Thoracic aorta (tissue), 2 donors: ENCODE measurements around the gene TUBG2. TPM values are rescaled to one million over a fixed set of nuclear protein-coding genes. Genes with fewer than 3 reads are reported as not detected.

Experiments
- ATAC-seq: fragments of 150-250 bp; one replicate; pipeline ENCODE4 v1.8.0; 2017; ENCODE audit warnings: low read depth; ENCODE audit not compliant: insufficient number of reproducible peaks, low FRiP score
- DNase-seq: peaks from one replicate; pipeline ENCODE4 v3.0.0-alpha.2; 2020; ENCODE audit warnings: low spot score
- H3K27ac ChIP-seq, 2 donors: fragments of 200-600 bp; sonication (generic); 1 replicate in 1 of 2; 2 replicates in 1 of 2; pipeline ENCODE4 v1.5.1; 2016; ENCODE audit warnings: mild to moderate bottlenecking in 2 of 2, moderate library complexity in 2 of 2
- H3K27me3 ChIP-seq: fragments of 200-600 bp; sonication (generic); replicated peaks from 2 replicates; pipeline ENCODE4 v1.6.0; 2016; ENCODE audit warnings: mild to moderate bottlenecking; ENCODE audit not compliant: insufficient read depth
- H3K36me3 ChIP-seq: fragments of 200-600 bp; sonication (generic); one replicate; pipeline ENCODE4 v1.5.1; 2016
- H3K4me1 ChIP-seq, 2 donors: fragments of 200-600 bp; sonication (generic); 1 replicate in 1 of 2; 2 replicates in 1 of 2; pipeline versions ENCODE4 v1.5.1 to v1.6.0; 2016; ENCODE audit warnings: low read depth in 2 of 2, mild to moderate bottlenecking in 1 of 2; ENCODE audit not compliant: control insufficient read depth in 1 of 2
- H3K4me3 ChIP-seq: fragments of 200-600 bp; sonication (generic); 2 replicates; pipeline ENCODE4 v1.5.1; 2016; ENCODE audit warnings: mild to moderate bottlenecking
- H3K9me3 ChIP-seq: fragments of 200-600 bp; sonication (generic); 2 replicates; pipeline ENCODE4 v1.5.1; 2016
- CTCF ChIP-seq: fragments of 200-600 bp; sonication (generic); IDR thresholded peaks from one replicate; pipeline ENCODE4 v1.5.1; 2019; ENCODE audit warnings: antibody characterized with exemption
- total RNA-seq, 2 donors: library from RNA; depleted of rRNA; stranded (reverse); fragments of >200 nt; gene quantifications; one replicate each; pipeline versions ENCODE4 v1.1.0 to v1.2.3, GENCODE V29; 2016

The TUBG2 gene
- total RNA-seq, 2 donors from 2014 or later: 47.2 to 49.0 TPM

DNA sequence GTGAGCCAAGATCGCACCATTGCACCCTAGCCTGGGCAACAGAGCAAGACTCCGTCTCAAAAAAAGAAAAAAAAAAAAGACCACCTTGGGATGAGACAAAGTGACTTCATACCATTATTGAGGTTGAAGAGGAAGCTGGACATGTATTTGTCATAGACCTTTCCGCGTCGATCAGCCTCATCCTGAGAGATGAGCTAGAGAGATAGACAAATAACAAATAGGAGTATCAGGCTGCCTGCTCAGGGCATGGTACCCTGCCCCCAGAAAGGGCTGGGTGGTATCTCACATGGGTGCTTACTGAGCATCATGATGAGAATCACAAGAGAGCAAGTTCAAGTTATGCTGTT lies 45.4 kb downstream of the TUBG2 start:
- TF ChIP-seq CTCF: no peak
- H3K4me1 ChIP-seq: no peaks in the 10 kb centered on the region
- ATAC-seq: no peak
- H3K27ac ChIP-seq: no peak overlapping the region
- H3K27me3 ChIP-seq: no peaks in the 10 kb centered on the region
- no peak for DNase-seq
- H3K4me3 ChIP-seq: no peak overlapping the region
- H3K36me3 ChIP-seq: peaks cover 65% of the 10 kb centered on the region
- H3K9me3 ChIP-seq: no peaks in the 10 kb centered on the region

DNA sequence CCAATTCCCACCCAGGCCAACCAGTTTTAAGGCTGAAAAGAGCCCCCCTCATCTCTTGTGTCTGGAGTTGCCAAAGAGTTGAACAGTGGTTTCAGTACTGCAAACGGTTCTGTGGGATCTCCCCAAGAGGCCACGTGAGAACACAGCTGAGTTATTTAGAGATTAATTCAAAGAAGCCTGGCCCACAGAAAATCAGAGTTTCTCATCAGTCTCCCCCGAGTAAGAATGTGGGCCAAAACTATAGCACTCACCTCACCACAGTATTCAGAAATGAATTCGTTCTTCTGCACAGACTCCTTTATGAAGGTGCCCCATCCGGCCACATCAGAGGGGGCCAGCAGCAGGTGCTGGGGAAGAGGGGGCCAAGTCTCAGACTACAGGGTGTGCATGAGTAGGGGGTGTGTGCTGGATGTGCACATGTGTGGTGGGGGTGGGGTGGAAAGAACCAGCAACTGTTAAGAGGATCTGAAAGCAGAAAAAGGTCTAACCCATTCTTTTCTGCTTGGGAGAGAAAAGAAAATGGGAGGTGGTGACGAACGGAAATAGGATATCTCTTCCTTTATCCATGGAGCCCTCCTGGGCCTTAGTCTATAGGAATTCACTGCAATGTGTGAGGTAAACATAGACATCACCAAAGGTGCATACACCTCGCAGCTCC lies 45.9 kb downstream of the TUBG2 start:
- TF ChIP-seq CTCF: no peak
- Histone ChIP-seq H3K4me3 (no peak overlapping the region), H3K9me3 (no peaks in the 10 kb centered on the region), H3K36me3 (peaks cover 70% of the 10 kb centered on the region), H3K4me1 (no peaks in the 10 kb centered on the region), H3K27me3 (no peaks in the 10 kb centered on the region), H3K27ac (no peak overlapping the region)
- ATAC-seq (no peak), DNase-seq (no peak)

DNA sequence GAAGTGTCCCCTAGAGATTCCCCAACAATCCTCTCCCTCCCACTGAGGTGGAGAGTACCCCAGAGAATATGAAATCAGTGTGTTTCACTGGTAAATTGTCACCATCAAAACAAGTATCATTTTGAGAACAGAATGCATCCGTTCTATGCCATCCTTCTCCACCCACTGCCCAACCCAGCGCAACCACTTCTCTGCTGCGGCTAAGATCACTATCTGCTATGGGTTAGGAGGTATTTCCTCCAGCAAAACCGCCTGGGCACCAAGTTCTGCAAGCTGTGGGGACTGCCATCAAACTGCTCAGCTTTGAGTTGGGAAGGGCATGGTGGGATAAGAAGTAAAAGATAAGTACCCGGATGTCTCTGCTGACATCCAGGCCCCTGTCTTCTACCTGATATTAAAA lies 47.6 kb downstream of the TUBG2 start:
- no peak for TF ChIP-seq CTCF
- H3K27me3 ChIP-seq: no peaks in the 10 kb centered on the region
- no peak for DNase-seq

GRCh38 chr17:42708588-42708987 lies 49.5 kb downstream of the TUBG2 start:
- TF ChIP-seq CTCF: no peak
- no peak for DNase-seq

More for the DNA sequence above, 47.6 kb downstream of the TUBG2 start:
- H3K4me3 ChIP-seq: no peak overlapping the region
- H3K9me3 ChIP-seq: no peaks in the 10 kb centered on the region
- no peaks in the 10 kb centered on the region for H3K4me1 ChIP-seq
- peaks cover 84% of the 10 kb centered on the region for H3K36me3 ChIP-seq
- H3K27ac ChIP-seq: no peak overlapping the region
- no peak for ATAC-seq

GRCh38 chr17:42709561-42709960 lies 50.5 kb downstream of the TUBG2 start:
- H3K27me3 ChIP-seq: no peaks in the 10 kb centered on the region
- no peaks in the 10 kb centered on the region for H3K9me3 ChIP-seq
- DNase-seq (no peak), ATAC-seq (no peak)
- H3K4me1 ChIP-seq: no peaks in the 10 kb centered on the region
- H3K36me3 ChIP-seq: peaks cover 78% of the 10 kb centered on the region
- TF ChIP-seq CTCF: no peak
- H3K4me3 ChIP-seq: no peak overlapping the region
- H3K27ac ChIP-seq: no peak overlapping the region

More at GRCh38 chr17:42708588-42708987, 49.5 kb downstream of the TUBG2 start:
- Histone ChIP-seq H3K4me3 (no peak overlapping the region), H3K36me3 (peaks cover 83% of the 10 kb centered on the region), H3K4me1 (no peaks in the 10 kb centered on the region), H3K27ac (no peak overlapping the region), H3K27me3 (no peaks in the 10 kb centered on the region), H3K9me3 (no peaks in the 10 kb centered on the region)
- ATAC-seq: no peak

Other genes with a start within 250 kb of the TUBG2 start
- gene CAVIN1, start 236.0 kb upstream of the TUBG2 start, total RNA-seq: 100 to 1,000 TPM; 579 to 938 TPM
- 10 to 100 TPM; 63.2 to 95.6 TPM for gene ATP6V0A1, start 200.4 kb upstream of the TUBG2 start, total RNA-seq
- 100 to 1,000 TPM in 1 of 2 donors, 10 to 100 TPM in 1; 86.7 to 130 TPM for gene NAGLU, start 123.0 kb upstream of the TUBG2 start, total RNA-seq
- 1 to 10 TPM in 1 of 2 donors, under 1 TPM in 1; 0.14 to 2.8 TPM for gene HSD17B1, start 106.4 kb upstream of the TUBG2 start, total RNA-seq
- gene COASY, start 97.1 kb upstream of the TUBG2 start, total RNA-seq: 10 to 100 TPM; 20.8 to 21.1 TPM
- 10 to 100 TPM; 31.5 to 41.2 TPM for gene MLX, start 92.2 kb upstream of the TUBG2 start, total RNA-seq
- gene PSMC3IP, start 81.6 kb upstream of the TUBG2 start, total RNA-seq: 1 to 10 TPM in 1 of 2 donors, not detected in 1; 6.6 TPM
- gene RETREG3, start 49.9 kb upstream of the TUBG2 start, total RNA-seq: 10 to 100 TPM; 49.0 to 60.4 TPM
- gene TUBG1, start 49.6 kb upstream of the TUBG2 start, total RNA-seq: 10 to 100 TPM; 26.7 to 47.0 TPM
- gene PLEKHH3, start 17.7 kb downstream of the TUBG2 start, total RNA-seq: 10 to 100 TPM; 54.8 to 59.2 TPM
- gene CCR10, start 22.6 kb downstream of the TUBG2 start, total RNA-seq: 1 to 10 TPM; 3.2 to 3.4 TPM
- gene CNTNAP1, start 23.2 kb downstream of the TUBG2 start, total RNA-seq: 10 to 100 TPM in 1 of 2 donors, 1 to 10 TPM in 1; 9.1 to 19.6 TPM
- gene EZH1, start 85.8 kb downstream of the TUBG2 start, total RNA-seq: 10 to 100 TPM; 66.3 to 75.2 TPM
- gene RAMP2, start 101.9 kb downstream of the TUBG2 start, total RNA-seq: 10 to 100 TPM; 11.0 to 32.3 TPM
- 10 to 100 TPM; 18.5 to 24.2 TPM for gene VPS25, start 114.2 kb downstream of the TUBG2 start, total RNA-seq
- gene WNK4, start 121.3 kb downstream of the TUBG2 start, total RNA-seq: not detected
- 10 to 100 TPM; 34.3 to 36.1 TPM for gene COA3, start 139.4 kb downstream of the TUBG2 start, total RNA-seq
- not detected for gene CNTD1, start 139.6 kb downstream of the TUBG2 start, total RNA-seq
- gene BECN1, start 165.0 kb downstream of the TUBG2 start, total RNA-seq: 100 to 1,000 TPM in 1 of 2 donors, 10 to 100 TPM in 1; 99.6 to 122 TPM
- gene PSME3, start 174.1 kb downstream of the TUBG2 start, total RNA-seq: 10 to 100 TPM; 41.2 to 82.5 TPM
- gene AOC2, start 185.3 kb downstream of the TUBG2 start, total RNA-seq: 1 to 10 TPM in 1 of 2 donors, under 1 TPM in 1; 0.68 to 2.8 TPM
- 100 to 1,000 TPM; 117 to 146 TPM for gene AOC3, start 191.9 kb downstream of the TUBG2 start, total RNA-seq
- not detected for gene G6PC1, start 241.5 kb downstream of the TUBG2 start, total RNA-seq